GM20000 (cell line): ENCODE data around the gene ESRRA.

Experiments
- DNase-seq: peaks from one replicate; pipeline ENCODE4 v3.0.0; 2012; ENCODE audit warnings: low spot score
- CTCF ChIP-seq: IDR thresholded peaks from 2 replicates; pipeline ENCODE4 v1.5.1; 2012; ENCODE audit warnings: mild to moderate bottlenecking, control low read depth; ENCODE audit errors: extremely low read depth, missing control alignments

Gene ESRRA

GRCh38 chr11:64341429-64341828 is 36.1 kb downstream of the ESRRA start:
- no peak for DNase-seq
- TF ChIP-seq CTCF, result no peak

- peak; percentile 97 for DNase-seq
- TF ChIP-seq CTCF, result no peak
Measured at GRCh38 chr11:64341851-64342791, 36.8 kb downstream of the ESRRA start.

GRCh38 chr11:64342869-64343745 is 37.8 kb downstream of the ESRRA start:
- TF ChIP-seq CTCF, result no peak
- DNase-seq, result no peak

GRCh38 chr11:64343767-64344559 is 38.6 kb downstream of the ESRRA start:
- no peak for TF ChIP-seq CTCF
- peak; percentile 49 for DNase-seq

GRCh38 chr11:64344787-64345186 is 39.5 kb downstream of the ESRRA start:
- no peak for DNase-seq
- no peak for TF ChIP-seq CTCF

- no peak for TF ChIP-seq CTCF
- no peak for DNase-seq
Measured at GRCh38 chr11:64347193-64347867, 42.0 kb downstream of the ESRRA start.
